ENCODE data around the gene PLXNB3. TPM values are rescaled to one million over a fixed set of nuclear protein-coding genes. Genes with fewer than 3 reads are reported as not detected.
"Not testable (repeated sequence)": the region's sequence is repeated elsewhere in the genome, so short reads cannot be mapped to it uniquely, and the experiment has no call there.

PLXNB3 gene
- total RNA-seq, 1 donor from 2014 or later, result 34.8 TPM

DNA sequence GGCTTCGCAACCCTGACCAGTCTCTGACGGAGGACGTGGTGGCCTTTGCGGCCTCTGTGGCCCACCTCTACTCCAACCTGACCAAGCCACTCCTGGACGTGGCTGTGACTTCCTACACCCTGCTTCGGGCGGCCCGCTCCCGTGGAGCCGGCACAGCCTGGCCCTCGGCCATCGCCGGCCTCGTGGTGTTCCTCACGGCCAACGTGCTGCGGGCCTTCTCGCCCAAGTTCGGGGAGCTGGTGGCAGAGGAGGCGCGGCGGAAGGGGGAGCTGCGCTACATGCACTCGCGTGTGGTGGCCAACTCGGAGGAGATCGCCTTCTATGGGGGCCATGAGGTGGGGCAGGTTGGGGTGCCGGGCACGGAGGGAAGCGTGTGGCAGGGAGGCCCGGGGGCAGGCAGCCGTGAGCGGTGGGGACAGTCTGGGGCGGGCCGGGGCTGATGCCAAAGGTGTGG, 38.2 kb upstream of the PLXNB3 start:
- Mint-ChIP-seq H3K4me1 (ENCODE audit: low read depth) (peaks cover 34% of the 10 kb centered on the region), H3K27me3 (ENCODE audit: low read depth) (no peaks in the 10 kb centered on the region), H3K4me3 (ENCODE audit: unreplicated experiment) (peak overlapping the region; percentile 63), H3K27ac (ENCODE audit: unreplicated experiment) (peak overlapping the region; percentile 87), H3K36me3 (ENCODE audit: low read depth) (peaks cover 6% of the 10 kb centered on the region), H3K9me3 (ENCODE audit: low read depth) (peaks cover 3% of the 10 kb centered on the region)
- no peak for DNase-seq (ENCODE audit: low spot score)
- TF ChIP-seq, protein P1, sequence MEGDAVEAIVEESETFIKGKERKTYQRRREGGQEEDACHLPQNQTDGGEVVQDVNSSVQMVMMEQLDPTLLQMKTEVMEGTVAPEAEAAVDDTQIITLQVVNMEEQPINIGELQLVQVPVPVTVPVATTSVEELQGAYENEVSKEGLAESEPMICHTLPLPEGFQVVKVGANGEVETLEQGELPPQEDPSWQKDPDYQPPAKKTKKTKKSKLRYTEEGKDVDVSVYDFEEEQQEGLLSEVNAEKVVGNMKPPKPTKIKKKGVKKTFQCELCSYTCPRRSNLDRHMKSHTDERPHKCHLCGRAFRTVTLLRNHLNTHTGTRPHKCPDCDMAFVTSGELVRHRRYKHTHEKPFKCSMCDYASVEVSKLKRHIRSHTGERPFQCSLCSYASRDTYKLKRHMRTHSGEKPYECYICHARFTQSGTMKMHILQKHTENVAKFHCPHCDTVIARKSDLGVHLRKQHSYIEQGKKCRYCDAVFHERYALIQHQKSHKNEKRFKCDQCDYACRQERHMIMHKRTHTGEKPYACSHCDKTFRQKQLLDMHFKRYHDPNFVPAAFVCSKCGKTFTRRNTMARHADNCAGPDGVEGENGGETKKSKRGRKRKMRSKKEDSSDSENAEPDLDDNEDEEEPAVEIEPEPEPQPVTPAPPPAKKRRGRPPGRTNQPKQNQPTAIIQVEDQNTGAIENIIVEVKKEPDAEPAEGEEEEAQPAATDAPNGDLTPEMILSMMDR (IDR thresholded peaks at IDR 0.05), result no peak

DNA sequence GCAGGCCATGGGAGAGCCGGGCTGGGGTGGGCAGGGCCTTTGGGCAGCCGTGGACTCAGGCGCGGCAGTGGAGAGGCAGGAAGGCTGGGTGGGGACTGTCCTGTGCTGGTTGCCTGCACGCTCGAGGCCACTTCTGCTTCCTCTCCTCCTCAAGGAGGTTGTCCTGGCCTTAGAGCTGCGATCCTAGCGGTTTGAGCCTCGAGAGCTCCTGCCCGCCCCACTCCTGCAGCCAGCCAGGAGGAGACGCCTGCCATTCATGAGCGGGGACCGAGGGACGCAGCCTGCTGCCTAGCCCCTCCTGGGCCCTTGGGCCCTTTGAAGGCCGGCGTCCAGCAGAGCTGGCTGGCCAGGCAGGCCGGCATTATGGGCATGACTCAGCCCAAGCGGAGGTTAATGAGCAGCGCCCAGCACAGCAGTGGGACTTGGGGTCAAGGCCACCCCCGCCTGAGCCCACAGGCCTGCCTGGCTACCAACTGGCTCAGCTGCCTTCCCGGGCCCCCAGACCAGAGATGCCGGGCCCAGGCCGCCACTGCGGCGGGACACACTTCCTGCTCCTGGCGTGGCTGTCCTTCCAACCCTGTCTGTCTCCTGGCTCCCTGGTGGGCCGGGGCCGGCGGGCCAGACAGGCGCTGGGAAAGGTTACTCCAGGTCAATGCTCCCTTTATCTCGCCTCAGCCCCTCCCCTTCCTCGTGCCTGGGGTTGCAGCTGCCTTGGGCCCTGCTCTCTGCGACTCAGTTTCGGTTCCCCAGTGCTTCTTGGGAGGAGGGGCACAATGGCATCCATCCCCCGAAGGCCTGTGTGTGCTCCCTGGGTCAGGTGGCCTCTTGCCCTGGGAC, 37.5 kb upstream of the PLXNB3 start:
- H3K27me3 Mint-ChIP-seq (ENCODE audit: low read depth), result no peaks in the 10 kb centered on the region
- peaks cover 7% of the 10 kb centered on the region for H3K36me3 Mint-ChIP-seq (ENCODE audit: low read depth)
- peaks cover 7% of the 10 kb centered on the region for H3K9me3 Mint-ChIP-seq (ENCODE audit: low read depth)
- H3K4me3 Mint-ChIP-seq (ENCODE audit: unreplicated experiment), result peak overlapping the region; percentile 63
- peak overlapping the region; percentile 87 for H3K27ac Mint-ChIP-seq (ENCODE audit: unreplicated experiment)
- TF ChIP-seq, protein P1 (IDR thresholded peaks at IDR 0.05), result no peak
- peaks cover 34% of the 10 kb centered on the region for H3K4me1 Mint-ChIP-seq (ENCODE audit: low read depth)
- DNase-seq (ENCODE audit: low spot score), result peak; percentile 94

DNA sequence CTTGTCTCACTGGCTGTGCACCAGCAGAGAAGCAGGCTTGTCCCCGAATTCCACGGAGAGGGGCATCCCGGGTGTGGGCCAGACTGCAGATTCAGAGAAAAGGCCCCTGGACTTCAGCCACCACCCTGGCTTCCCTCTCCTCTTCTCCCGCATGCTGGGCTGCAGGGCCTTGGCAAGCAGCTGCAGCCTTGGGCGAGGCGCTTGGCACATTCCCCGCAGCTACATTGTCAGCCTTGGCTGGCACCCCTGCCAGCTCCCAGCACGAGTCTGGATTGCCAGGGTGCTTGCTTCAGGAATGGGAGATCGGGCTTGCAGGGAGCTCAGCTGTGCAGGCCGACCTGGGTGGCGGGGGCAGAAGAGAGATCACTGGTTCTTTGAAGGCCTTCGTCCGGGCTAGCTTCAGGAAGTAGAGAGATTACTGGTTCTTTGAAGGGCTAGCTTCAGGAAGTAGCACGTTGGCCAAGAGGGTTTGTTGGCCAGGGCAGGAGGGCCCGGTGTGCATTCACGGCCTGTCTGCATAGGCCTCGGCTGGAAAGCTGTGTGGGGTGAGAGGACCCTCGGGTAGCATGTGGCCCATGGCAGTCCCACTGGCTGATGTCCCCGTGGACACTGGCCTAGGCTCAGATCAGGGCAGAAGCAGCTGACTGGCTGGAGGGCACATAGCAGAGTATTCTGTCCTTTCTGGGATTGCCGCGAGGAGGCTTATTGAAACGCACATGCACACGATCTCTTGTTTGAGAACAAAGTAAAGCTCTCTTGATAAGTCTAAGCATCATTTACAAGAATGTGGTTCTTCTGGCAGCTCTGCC, 36.7 kb upstream of the PLXNB3 start:
- peaks cover 12% of the 10 kb centered on the region for H3K36me3 Mint-ChIP-seq (ENCODE audit: low read depth)
- H3K4me3 Mint-ChIP-seq (ENCODE audit: unreplicated experiment), result peak overlapping the region; percentile 63
- H3K27me3 Mint-ChIP-seq (ENCODE audit: low read depth), result no peaks in the 10 kb centered on the region
- peak; percentile 73 for DNase-seq (ENCODE audit: low spot score)
- TF ChIP-seq, protein P1 (IDR thresholded peaks at IDR 0.05), result no peak
- peaks cover 14% of the 10 kb centered on the region for H3K9me3 Mint-ChIP-seq (ENCODE audit: low read depth)
- H3K4me1 Mint-ChIP-seq (ENCODE audit: low read depth), result peaks cover 29% of the 10 kb centered on the region
- H3K27ac Mint-ChIP-seq (ENCODE audit: unreplicated experiment), result peak overlapping the region; percentile 87

DNA sequence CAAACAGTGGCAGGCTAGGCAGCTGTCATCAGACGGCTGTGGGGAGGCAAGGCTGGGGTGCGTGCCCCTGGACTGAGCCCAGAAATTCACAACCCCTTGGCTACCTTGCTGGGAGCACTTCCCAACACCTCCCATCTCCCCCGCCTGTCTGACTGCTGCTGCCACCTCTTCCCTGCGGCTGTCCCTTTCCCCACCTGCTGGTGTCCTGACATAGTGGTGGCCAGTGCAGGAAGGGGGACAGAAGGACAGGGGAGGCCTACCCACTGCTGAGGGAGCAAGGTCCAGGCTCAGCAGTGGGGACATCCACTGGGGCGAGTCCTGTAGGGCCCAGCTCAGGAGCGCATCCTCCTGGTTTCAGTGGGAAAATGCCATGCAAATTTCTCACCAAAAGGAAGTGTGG, 36.0 kb upstream of the PLXNB3 start:
- no peak for DNase-seq (ENCODE audit: low spot score)
- peaks cover 22% of the 10 kb centered on the region for H3K4me1 Mint-ChIP-seq (ENCODE audit: low read depth)
- no peak overlapping the region for H3K4me3 Mint-ChIP-seq (ENCODE audit: unreplicated experiment)
- H3K36me3 Mint-ChIP-seq (ENCODE audit: low read depth), result peaks cover 12% of the 10 kb centered on the region
- H3K27ac Mint-ChIP-seq (ENCODE audit: unreplicated experiment), result no peak overlapping the region
- H3K9me3 Mint-ChIP-seq (ENCODE audit: low read depth), result peaks cover 15% of the 10 kb centered on the region
- TF ChIP-seq, protein P1 (IDR thresholded peaks at IDR 0.05), result peak; percentile 11
- no peaks in the 10 kb centered on the region for H3K27me3 Mint-ChIP-seq (ENCODE audit: low read depth)

DNA sequence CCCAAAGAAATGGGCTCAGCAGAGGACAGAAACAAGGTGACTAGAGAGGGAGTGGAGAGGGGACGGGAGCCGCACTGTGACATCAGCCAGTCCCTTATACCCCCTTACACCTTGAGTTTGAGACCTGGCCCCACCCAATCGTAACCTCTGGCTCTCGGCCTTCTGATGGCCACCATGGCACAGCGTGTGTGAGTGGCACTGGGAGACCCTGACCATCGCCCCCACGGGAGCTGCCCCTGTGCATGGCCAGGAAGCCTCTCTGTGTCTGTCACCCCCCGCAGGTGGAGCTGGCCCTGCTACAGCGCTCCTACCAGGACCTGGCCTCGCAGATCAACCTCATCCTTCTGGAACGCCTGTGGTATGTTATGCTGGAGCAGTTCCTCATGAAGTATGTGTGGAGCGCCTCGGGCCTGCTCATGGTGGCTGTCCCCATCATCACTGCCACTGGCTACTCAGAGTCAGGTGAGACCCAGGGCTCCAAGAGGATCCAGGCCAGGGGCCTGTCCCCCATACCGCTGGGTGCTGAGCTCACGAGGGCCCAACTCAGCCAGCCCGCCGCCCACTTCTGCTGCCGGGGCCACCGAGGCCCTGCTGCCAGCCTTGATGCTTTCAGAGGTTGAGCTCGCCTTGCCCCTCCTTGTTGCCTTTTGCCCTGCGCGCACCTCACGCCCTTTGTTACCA, 35.0 kb upstream of the PLXNB3 start:
- no peak overlapping the region for H3K4me3 Mint-ChIP-seq (ENCODE audit: unreplicated experiment)
- no peak overlapping the region for H3K27ac Mint-ChIP-seq (ENCODE audit: unreplicated experiment)
- TF ChIP-seq, protein P1 (IDR thresholded peaks at IDR 0.05), result no peak
- peaks cover 15% of the 10 kb centered on the region for H3K9me3 Mint-ChIP-seq (ENCODE audit: low read depth)
- peak; percentile 90 for DNase-seq (ENCODE audit: low spot score)
- H3K27me3 Mint-ChIP-seq (ENCODE audit: low read depth), result no peaks in the 10 kb centered on the region
- peaks cover 22% of the 10 kb centered on the region for H3K4me1 Mint-ChIP-seq (ENCODE audit: low read depth)
- H3K36me3 Mint-ChIP-seq (ENCODE audit: low read depth), result peaks cover 12% of the 10 kb centered on the region

DNA sequence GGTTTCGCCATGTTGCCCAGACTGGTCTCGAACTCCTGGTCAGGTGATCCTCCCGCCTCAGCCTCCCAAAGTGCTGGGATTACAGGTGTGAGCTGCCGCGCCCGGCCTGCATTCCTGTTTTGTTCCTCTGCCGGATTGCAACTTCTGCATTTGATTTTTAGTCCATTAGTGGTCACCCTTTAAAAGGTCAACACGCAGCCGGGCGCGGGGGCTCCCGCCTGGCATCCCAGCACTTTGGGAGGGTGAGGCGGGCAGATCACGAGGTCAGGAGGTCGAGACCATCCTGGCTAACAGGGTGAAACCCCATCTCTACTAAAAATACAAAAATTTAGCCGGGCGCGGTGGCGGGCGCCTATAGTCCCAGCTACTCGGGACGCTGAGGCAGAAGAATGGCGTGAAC, 33.9 kb upstream of the PLXNB3 start:
- Mint-ChIP-seq H3K9me3 (ENCODE audit: low read depth) (peaks cover 20% of the 10 kb centered on the region), H3K4me1 (ENCODE audit: low read depth) (peaks cover 22% of the 10 kb centered on the region)
- peak; percentile 64 for DNase-seq (ENCODE audit: low spot score)

More for the DNA sequence above, 33.9 kb upstream of the PLXNB3 start:
- H3K4me3 Mint-ChIP-seq (ENCODE audit: unreplicated experiment); H3K27me3 Mint-ChIP-seq (ENCODE audit: low read depth); H3K27ac Mint-ChIP-seq (ENCODE audit: unreplicated experiment): not testable (repeated sequence)
- H3K36me3 Mint-ChIP-seq (ENCODE audit: low read depth), result peaks cover 16% of the 10 kb centered on the region
